ENCODE results near the gene RBFOX2.

- TF ChIP-seq MYC (IDR thresholded peaks at IDR 0.05; ENCODE audit: low read depth, low read length) (no peak), CTCF (IDR thresholded peaks at IDR 0.05; ENCODE audit: extremely low read depth in 1 of 2, insufficient read depth in 1 of 2, low read depth in 1 of 2, low read length in 2 of 2) (no peak), POLR2A (IDR thresholded peaks at IDR 0.05; ENCODE audit: low read depth, low read length) (no peak), JUN (IDR thresholded peaks at IDR 0.05; ENCODE audit: borderline replicate concordance, insufficient read depth, insufficient read length, low read depth) (no peak), MAX (IDR thresholded peaks at IDR 0.05; ENCODE audit: insufficient read depth, insufficient read length) (no peak)
These were observed 100.3 kb downstream of the RBFOX2 start for GRCh38 chr22:35928285-35928798.
